Transverse colon (tissue), 4 donors: ENCODE measurements around the gene PLCG2.

ENCODE experiments used
- CTCF ChIP-seq, 5 experiments: fragments of 200-600 bp in 3 of 5; fragments of 450-650 bp in 2 of 5; sonication (generic) in 3 of 5; IDR thresholded peaks; 1 replicate in 2 of 5; 2 replicates in 3 of 5; pipeline ENCODE4 v1.5.1; 2016 to 2017; ENCODE audit warnings: antibody characterized with exemption in 5 of 5, inconsistent platforms in 3 of 5, mild to moderate bottlenecking in 2 of 5, moderate library complexity in 1 of 5
- EP300 ChIP-seq: sonication (generic); formaldehyde crosslinking; IDR thresholded peaks from one replicate; pipeline ENCODE4 v1.6.1; 2017; ENCODE audit warnings: antibody characterized with exemption, low read depth
- POLR2A ChIP-seq: fragments of 450-650 bp; IDR thresholded peaks from one replicate; pipeline ENCODE4 v1.6.1; 2016; ENCODE audit warnings: antibody characterized with exemption, mild to moderate bottlenecking, moderate library complexity
- POLR2AphosphoS5 ChIP-seq, 3 donors: sonication (generic); formaldehyde crosslinking; IDR thresholded peaks; one replicate each; pipeline ENCODE4 v1.6.1; 2016; ENCODE audit warnings: antibody characterized with exemption in 3 of 3

- no peak for TF ChIP-seq POLR2A
- no peak for TF ChIP-seq CTCF (IDR thresholded peaks at IDR 0.05)
- TF ChIP-seq POLR2AphosphoS5 (IDR thresholded peaks at IDR 0.05) = no peak
- no peak for TF ChIP-seq EP300
These were observed 148.6 kb downstream of the PLCG2 start for GRCh38 chr16:81927561-81928185.
